SK-N-SH (cell line): ENCODE data around the gene UEVLD. TPM values are rescaled to one million over a fixed set of nuclear protein-coding genes. Genes with fewer than 3 reads are reported as not detected.

Experiments used
- CTCF ChIA-PET: fragments of 300-600, 350-600 bp; formaldehyde crosslinking; extraction: SDS; loops from one replicate; lab custom pipeline; 2021; lab: Yijun Ruan, JAX
- POLR2A ChIA-PET: fragments of 350-600 bp; sonication (Branson Sonifier 250); formaldehyde crosslinking; extraction: SDS; loops from one replicate; lab custom pipeline; 2020; ENCODE audit warnings: antibody characterized with exemption, inconsistent platforms; lab: Yijun Ruan, JAX
- DNase-seq: peaks from one replicate; pipeline ENCODE4 v3.0.0; 2012
- H2AFZ ChIP-seq: fragments of 200-600 bp; sonication (generic); 2 replicates; pipeline ENCODE4 v1.8.1; 2016; ENCODE audit warnings: antibody characterized with exemption, mild to moderate bottlenecking, low read depth
- H3F3A ChIP-seq: fragments of 200-600 bp; sonication (generic); replicated peaks from 2 replicates; pipeline ENCODE3; 2016; ENCODE audit warnings: antibody characterized with exemption, mild to moderate bottlenecking; ENCODE audit not compliant: insufficient read depth
- H3K27ac ChIP-seq, 2 experiments: fragments of 200-500 bp in 1 of 2; fragments of 200-600 bp in 1 of 2; sonication (Bioruptor generic) in 1 of 2; sonication (generic), shearing (Covaris generic) in 1 of 2; 2 replicates each; pipeline versions ENCODE4 v1.5.1 to v1.6.1; 2014 to 2016; ENCODE audit warnings: low read depth in 2 of 2, inconsistent platforms in 1 of 2, low read length in 1 of 2, mild to moderate bottlenecking in 1 of 2, mixed read lengths in 1 of 2
- H3K27me3 ChIP-seq: fragments of 200-600 bp; sonication (generic), shearing (Covaris generic); 2 replicates; pipeline ENCODE4 v1.6.1; 2016; ENCODE audit warnings: mixed run types; ENCODE audit not compliant: insufficient read depth
- H3K36me3 ChIP-seq, 2 experiments: fragments of 200-500 bp in 1 of 2; fragments of 200-600 bp in 1 of 2; sonication (Bioruptor generic) in 1 of 2; sonication (generic) in 1 of 2; replicated peaks in 1 of 2; 2 replicates each; pipeline versions ENCODE3 to v1.5.1; 2014 to 2016; ENCODE audit warnings: low read length in 1 of 2, mild to moderate bottlenecking in 1 of 2; ENCODE audit not compliant: insufficient read depth in 2 of 2, control insufficient read depth in 1 of 2
- H3K4me1 ChIP-seq, 2 experiments: fragments of 200-500 bp in 1 of 2; fragments of 200-600 bp in 1 of 2; sonication (Bioruptor generic) in 1 of 2; sonication (generic), shearing (Covaris generic) in 1 of 2; 2 replicates each; pipeline versions ENCODE4 v1.5.1 to v1.6.1; 2014 to 2016; ENCODE audit warnings: low read depth in 1 of 2, low read length in 1 of 2, mixed run types in 1 of 2; ENCODE audit not compliant: insufficient read depth in 2 of 2, control insufficient read depth in 1 of 2
- H3K4me2 ChIP-seq: fragments of 200-600 bp; sonication (generic), shearing (Covaris generic); 2 replicates; pipeline ENCODE4 v1.6.1; 2017; ENCODE audit warnings: mixed run types
- H3K4me3 ChIP-seq, 2 experiments: fragments of 200-500 bp in 1 of 2; fragments of 200-600 bp in 1 of 2; sonication (Bioruptor generic) in 1 of 2; sonication (generic), shearing (Covaris generic) in 1 of 2; 2 replicates each; pipeline versions ENCODE4 v1.5.1 to v1.8.1; 2014 to 2016; ENCODE audit warnings: low read depth in 2 of 2, inconsistent platforms in 1 of 2, low read length in 1 of 2, mild to moderate bottlenecking in 1 of 2, mixed read lengths in 1 of 2, moderate library complexity in 1 of 2
- H3K79me2 ChIP-seq: fragments of 200-600 bp; sonication (generic); 2 replicates; pipeline ENCODE4 v1.8.1; 2017; ENCODE audit warnings: mild to moderate bottlenecking; ENCODE audit not compliant: insufficient read depth
- H3K9ac ChIP-seq: fragments of 200-600 bp; sonication (generic); 2 replicates; pipeline ENCODE4 v1.6.1; 2017; ENCODE audit warnings: mixed run types
- H3K9me2 ChIP-seq: fragments of 200-600 bp; sonication (generic); 2 replicates; pipeline ENCODE4 v1.6.1; 2017; ENCODE audit warnings: mixed run types
- H3K9me3 ChIP-seq: fragments of 200-600 bp; sonication (generic); 2 replicates; pipeline ENCODE4 v1.6.1; 2017; ENCODE audit warnings: mixed run types, mild to moderate bottlenecking, moderate library complexity
- H4K20me1 ChIP-seq: fragments of 200-600 bp; sonication (generic); 2 replicates; pipeline ENCODE4 v1.6.1; 2017; ENCODE audit warnings: mild to moderate bottlenecking, mixed run types; ENCODE audit not compliant: insufficient read depth
- CTCF ChIP-seq: fragments of 200-600 bp; sonication (generic); IDR thresholded peaks from 2 replicates; pipeline ENCODE4 v1.6.1; 2017; ENCODE audit warnings: antibody characterized with exemption, mild to moderate bottlenecking, moderate library complexity
- ELF1 ChIP-seq: IDR thresholded peaks from 2 replicates; pipeline ENCODE4 v1.4.0; 2012
- FOXM1 ChIP-seq: IDR thresholded peaks from 2 replicates; pipeline ENCODE4 v1.4.0; 2012; ENCODE audit warnings: low read depth, mild to moderate bottlenecking
- GABPA ChIP-seq: IDR thresholded peaks from 2 replicates; pipeline ENCODE4 v1.4.0; 2012; ENCODE audit warnings: low read depth, mild to moderate bottlenecking
- MAX ChIP-seq: IDR thresholded peaks from 2 replicates; pipeline ENCODE4 v1.4.0; 2012; ENCODE audit warnings: low read depth
- PBX3 ChIP-seq: IDR thresholded peaks from 2 replicates; pipeline ENCODE4; 2012
- RAD21 ChIP-seq: IDR thresholded peaks from 2 replicates; pipeline ENCODE4 v1.6.1; 2012; ENCODE audit warnings: mild to moderate bottlenecking, low read length
- REST ChIP-seq: IDR thresholded peaks from 2 replicates; pipeline ENCODE4 v1.6.1; 2012; ENCODE audit warnings: mild to moderate bottlenecking, low read depth, low read length, moderate library complexity
- SIN3A ChIP-seq: IDR thresholded peaks from 2 replicates; pipeline ENCODE4 v1.6.1; 2012; ENCODE audit warnings: low read depth, mild to moderate bottlenecking, low read length, moderate library complexity, borderline replicate concordance
- SMC3 ChIP-seq: IDR thresholded peaks from 2 replicates; pipeline ENCODE4 v1.6.1; 2012; ENCODE audit warnings: low read depth, low read length, improper control_type of control experiment
- TCF12 ChIP-seq: IDR thresholded peaks from 2 replicates; pipeline ENCODE4 v1.4.0; 2012
- USF2 ChIP-seq: fragments of 150-350 bp; IDR thresholded peaks from 2 replicates; pipeline ENCODE4 v1.6.1; 2017; ENCODE audit warnings: antibody characterized with exemption, low read length, low read depth, borderline replicate concordance
- ZBTB33 ChIP-seq: IDR thresholded peaks from 2 replicates; pipeline ENCODE4 v1.4.0; 2012; ENCODE audit warnings: low read depth, borderline replicate concordance
- polyA plus RNA-seq, 3 experiments: library from polyadenylated mRNA; depleted of rRNA; stranded (reverse); fragments of >200 nt; gene quantifications; 2 replicates each; pipeline ENCODE4 v1.2.3, GENCODE V29; 2012

The UEVLD gene
- polyA plus RNA-seq, 1 of the 3 experiments (the other 2 are of a cell fraction): 8.9 TPM

GRCh38 chr11:18566406-18566805 is 22.1 kb downstream of the UEVLD start:
- ChIA-PET POLR2A (no interaction called here), CTCF (no interaction called here)
- H3K79me2 ChIP-seq: no peaks in the 10 kb centered on the region
- H3K27me3 ChIP-seq: no peaks in the 10 kb centered on the region
- no peak overlapping the region for H3K4me3 ChIP-seq
- H2AFZ ChIP-seq: no peak overlapping the region
- no peak overlapping the region for H3K9ac ChIP-seq
- no peak for TF ChIP-seq ZBTB33
- TF ChIP-seq PBX3: no peak
- TF ChIP-seq, all 33 proteins: peak for 0
- Histone ChIP-seq H4K20me1 (no peaks in the 10 kb centered on the region), H3K9me3 (no peaks in the 10 kb centered on the region), H3K27ac (no peak overlapping the region), H3K9me2 (no peaks in the 10 kb centered on the region), H3F3A (peaks cover 4% of the 10 kb centered on the region), H3K36me3 (peaks cover 18 to 68% of the 10 kb centered on the region in 2 experiments), H3K4me2 (no peak overlapping the region), H3K4me1 (no peaks in the 10 kb centered on the region)
- DNase-seq: no peak

- no peak overlapping the region for H3K4me2 ChIP-seq
- peaks cover 15 to 71% of the 10 kb centered on the region in 2 experiments for H3K36me3 ChIP-seq
- no peak overlapping the region for H3K4me3 ChIP-seq
- H2AFZ ChIP-seq: no peak overlapping the region
- no peaks in the 10 kb centered on the region for H3K27me3 ChIP-seq
- H3K9me3 ChIP-seq: no peaks in the 10 kb centered on the region
- ChIA-PET CTCF (interaction anchor here (0.7 to 1.4 kb wide), 3 partner anchors 14 to 211 kb away, joined by 3 to 6 read pairs (median 3); no protein-coding TSS in a partner anchor), POLR2A (no interaction called here)
- no peaks in the 10 kb centered on the region for H4K20me1 ChIP-seq
- H3K27ac ChIP-seq: no peak overlapping the region
- no peaks in the 10 kb centered on the region for H3K79me2 ChIP-seq
- no peak for DNase-seq
- H3K9ac ChIP-seq: no peak overlapping the region
- no peaks in the 10 kb centered on the region for H3K9me2 ChIP-seq
- H3K4me1 ChIP-seq: no peaks in the 10 kb centered on the region
- peaks cover 4% of the 10 kb centered on the region for H3F3A ChIP-seq
- TF ChIP-seq MAX (no peak), ELF1 (no peak), USF2 (no peak), CTCF (no peak), RAD21 (no peak), GABPA (no peak), REST (no peak), FOXM1 (no peak), SMC3 (no peak), TCF12 (no peak), SIN3A (no peak), PBX3 (no peak), ZBTB33 (no peak)
These were observed 24.4 kb downstream of the UEVLD start for GRCh38 chr11:18564149-18564548.
